Colonic mucosa (tissue), 4 donors: ENCODE data around the gene RIMS3. TPM values are rescaled to one million over a fixed set of nuclear protein-coding genes. Genes with fewer than 3 reads are reported as not detected.
"Not testable (repeated sequence)": the region's sequence is repeated elsewhere in the genome, so short reads cannot be mapped to it uniquely, and the experiment has no call there.

Source experiments
- DNase-seq: peaks from one replicate; pipeline ENCODE4 v3.0.0-alpha.2; 2020
- H3K27ac ChIP-seq: fragments of 200-600 bp; one replicate; pipeline ENCODE4 v1.8.0; 2021
- H3K27me3 ChIP-seq: fragments of 200-600 bp; one replicate; pipeline ENCODE4 v1.8.0; 2021
- H3K36me3 ChIP-seq: fragments of 200-600 bp; one replicate; pipeline ENCODE4 v1.8.0; 2021
- H3K4me1 ChIP-seq: fragments of 200-600 bp; one replicate; pipeline ENCODE4 v1.8.0; 2021; ENCODE audit warnings: mild to moderate bottlenecking
- H3K4me3 ChIP-seq: fragments of 200-600 bp; one replicate; pipeline ENCODE4 v1.8.0; 2021
- H3K9ac ChIP-seq, 2 donors: one replicate each; pipeline ENCODE4 v1.7.0; 2013; ENCODE audit warnings: control low read depth in 2 of 2, low read depth in 2 of 2, low read length in 2 of 2
- H3K9me3 ChIP-seq: fragments of 200-600 bp; one replicate; pipeline ENCODE4 v1.8.0; 2021
- intact Hi-C: fragments of 100-400 bp; cut with DNase I; formaldehyde crosslinking; loops from one replicate; pipeline ENCODE4 v1.14.1; 2022
- total RNA-seq, 2 donors: library from RNA; stranded (reverse); fragmentation: NEBNext Ultra II Directional in 1 of 2; extraction: Animal tissue kit (Norgen Biotek cat#: 25700) in 1 of 2; gene quantifications; one replicate each; pipeline ENCODE4 v1.2.1, GENCODE V29; 2021
- TF ChIP-seq, protein P1 (sequence below): fragments of 200-600 bp; IDR thresholded peaks from one replicate; pipeline ENCODE4 v1.8.0; 2022; ENCODE audit warnings: antibody characterized with exemption, mild to moderate bottlenecking
- donor health status: healthy.
- donor health status: DM: no; HTN: no; CAD: no.
- donor health status: DM: no; HTN: no; CAD: no.

The RIMS3 gene
- total RNA-seq, 2 donors from 2014 or later = 7.0 to 9.5 TPM

DNA sequence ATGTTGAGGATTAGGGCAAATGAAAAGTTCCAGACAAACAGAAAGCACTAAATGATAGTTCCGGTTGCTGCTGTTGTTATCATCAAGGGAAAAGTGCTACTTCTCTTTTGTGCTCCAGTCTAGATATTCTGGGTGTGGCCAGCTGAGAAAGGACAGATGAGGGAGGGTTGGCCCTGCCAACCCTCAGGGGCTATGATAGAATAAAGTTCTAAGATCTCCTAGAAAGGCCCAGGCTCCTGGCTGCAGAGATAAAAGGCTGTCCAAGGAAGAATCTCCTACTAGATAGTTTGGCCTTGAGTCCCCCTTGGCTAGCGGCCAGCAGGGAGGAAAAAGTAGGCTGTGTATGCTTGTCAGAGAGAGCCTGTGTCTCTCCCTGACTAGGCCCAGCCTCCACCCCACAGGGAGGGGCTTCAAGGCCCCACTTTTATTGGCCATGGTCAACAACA, 31.5 kb downstream of the RIMS3 start:
- Histone ChIP-seq H3K27ac (peak overlapping the region; percentile 28), H3K9me3 (no peaks in the 10 kb centered on the region), H3K27me3 (no peaks in the 10 kb centered on the region), H3K36me3 (no peaks in the 10 kb centered on the region), H3K9ac (peak overlapping the region in 1 of 2 donors; percentile 13), H3K4me1 (peaks cover 3% of the 10 kb centered on the region), H3K4me3 (no peak overlapping the region)
- TF ChIP-seq, protein P1, sequence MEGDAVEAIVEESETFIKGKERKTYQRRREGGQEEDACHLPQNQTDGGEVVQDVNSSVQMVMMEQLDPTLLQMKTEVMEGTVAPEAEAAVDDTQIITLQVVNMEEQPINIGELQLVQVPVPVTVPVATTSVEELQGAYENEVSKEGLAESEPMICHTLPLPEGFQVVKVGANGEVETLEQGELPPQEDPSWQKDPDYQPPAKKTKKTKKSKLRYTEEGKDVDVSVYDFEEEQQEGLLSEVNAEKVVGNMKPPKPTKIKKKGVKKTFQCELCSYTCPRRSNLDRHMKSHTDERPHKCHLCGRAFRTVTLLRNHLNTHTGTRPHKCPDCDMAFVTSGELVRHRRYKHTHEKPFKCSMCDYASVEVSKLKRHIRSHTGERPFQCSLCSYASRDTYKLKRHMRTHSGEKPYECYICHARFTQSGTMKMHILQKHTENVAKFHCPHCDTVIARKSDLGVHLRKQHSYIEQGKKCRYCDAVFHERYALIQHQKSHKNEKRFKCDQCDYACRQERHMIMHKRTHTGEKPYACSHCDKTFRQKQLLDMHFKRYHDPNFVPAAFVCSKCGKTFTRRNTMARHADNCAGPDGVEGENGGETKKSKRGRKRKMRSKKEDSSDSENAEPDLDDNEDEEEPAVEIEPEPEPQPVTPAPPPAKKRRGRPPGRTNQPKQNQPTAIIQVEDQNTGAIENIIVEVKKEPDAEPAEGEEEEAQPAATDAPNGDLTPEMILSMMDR = no peak
- peak; percentile 50 for DNase-seq
- intact Hi-C loops = no loop called here

DNA sequence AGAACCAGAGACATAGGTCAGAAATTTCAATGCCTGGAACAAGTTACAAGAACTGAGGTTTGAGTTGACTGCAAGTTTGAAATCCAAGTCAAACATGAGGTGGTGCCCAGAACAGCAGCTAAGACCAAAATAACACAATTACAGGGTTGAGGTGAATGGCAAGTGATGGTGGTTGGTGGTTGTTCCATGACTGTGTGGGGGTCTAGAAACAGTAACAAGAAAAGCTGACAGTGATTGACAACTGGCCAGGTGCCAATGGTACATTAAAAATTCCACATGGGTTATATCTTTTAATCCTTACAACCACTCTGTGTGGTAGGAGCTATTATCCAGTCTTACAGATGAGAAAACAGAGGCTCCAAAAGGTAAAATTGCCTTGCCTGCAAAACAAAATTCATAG, 32.0 kb downstream of the RIMS3 start:
- no peaks in the 10 kb centered on the region for H3K36me3 ChIP-seq
- H3K4me1 ChIP-seq = peaks cover 3% of the 10 kb centered on the region
- DNase-seq = no peak
- intact Hi-C loops = no loop called here
- no peaks in the 10 kb centered on the region for H3K9me3 ChIP-seq
- no peaks in the 10 kb centered on the region for H3K27me3 ChIP-seq
- TF ChIP-seq, protein P1 = no peak
- H3K9ac ChIP-seq = no peak overlapping the region
- H3K27ac ChIP-seq = no peak overlapping the region
- H3K4me3 ChIP-seq = no peak overlapping the region

DNA sequence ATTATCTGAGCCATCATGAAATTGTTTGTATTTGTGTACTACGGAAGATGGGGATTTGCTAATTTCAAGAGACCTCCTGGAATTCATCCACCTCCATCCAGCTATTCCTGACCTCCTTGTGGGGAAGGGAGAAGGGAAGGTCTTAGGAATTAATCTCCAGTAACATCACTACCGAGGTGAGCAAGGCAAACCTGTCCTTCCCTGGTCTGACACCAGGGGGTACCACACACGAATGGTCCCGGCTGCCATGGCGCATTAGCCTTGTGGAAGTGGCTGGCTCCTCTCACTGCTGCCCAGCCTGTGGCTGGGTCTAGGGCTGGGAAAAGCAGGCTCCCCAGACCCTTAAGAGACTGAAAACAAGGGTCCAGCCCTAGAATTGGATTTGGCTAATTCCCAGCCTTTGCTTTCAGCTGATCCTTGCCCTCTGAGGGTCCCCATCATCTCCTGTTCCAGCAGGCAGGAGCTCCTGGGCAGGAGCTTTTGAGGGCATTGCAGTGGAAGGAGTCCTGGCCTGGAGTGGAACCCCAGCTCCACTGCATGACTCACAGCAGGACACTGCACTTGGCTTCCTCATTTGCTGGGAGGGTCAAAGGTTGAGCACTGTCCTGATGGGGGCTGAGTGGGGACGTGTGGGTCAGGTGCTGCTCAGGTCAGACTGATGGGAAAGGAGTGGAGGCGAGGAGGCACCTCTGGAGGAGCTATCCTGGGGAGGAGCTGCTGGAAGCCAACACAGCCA, 34.8 kb downstream of the RIMS3 start:
- no peak for DNase-seq
- Histone ChIP-seq H3K4me3 (no peak overlapping the region), H3K9ac (no peak overlapping the region), H3K27me3 (no peaks in the 10 kb centered on the region), H3K4me1 (peaks cover 3% of the 10 kb centered on the region), H3K36me3 (no peaks in the 10 kb centered on the region), H3K9me3 (no peaks in the 10 kb centered on the region), H3K27ac (no peak overlapping the region)
- intact Hi-C loops = no loop called here
- TF ChIP-seq, protein P1 = no peak

DNA sequence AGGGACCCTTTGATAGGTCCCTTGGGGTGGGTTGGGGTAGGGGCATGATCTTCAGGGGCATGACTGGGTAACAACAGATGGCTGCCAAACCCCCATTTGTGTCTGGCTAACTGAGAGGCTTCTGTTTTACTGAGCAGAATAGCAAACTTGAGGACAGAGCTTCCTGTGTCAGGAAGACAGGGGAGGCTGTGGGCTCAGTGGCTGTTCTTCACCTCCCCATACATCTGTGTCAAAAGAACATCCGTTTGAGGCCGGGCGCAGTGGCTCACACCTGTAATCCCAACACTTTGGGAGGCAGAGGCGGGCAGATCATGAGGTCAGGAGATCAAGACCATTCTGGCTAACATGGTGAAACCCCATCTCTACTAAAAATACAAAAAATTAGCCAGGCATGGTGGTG, 35.9 kb downstream of the RIMS3 start:
- not testable (repeated sequence) for H3K9ac ChIP-seq, H3K9me3 ChIP-seq, DNase-seq, H3K36me3 ChIP-seq, H3K27me3 ChIP-seq, H3K27ac ChIP-seq, H3K4me3 ChIP-seq, H3K4me1 ChIP-seq
- intact Hi-C loops = loop anchor here (5.0 kb wide), 1 partner anchor 38 kb away; the partner anchor contains the start of gene RIMS3

DNA sequence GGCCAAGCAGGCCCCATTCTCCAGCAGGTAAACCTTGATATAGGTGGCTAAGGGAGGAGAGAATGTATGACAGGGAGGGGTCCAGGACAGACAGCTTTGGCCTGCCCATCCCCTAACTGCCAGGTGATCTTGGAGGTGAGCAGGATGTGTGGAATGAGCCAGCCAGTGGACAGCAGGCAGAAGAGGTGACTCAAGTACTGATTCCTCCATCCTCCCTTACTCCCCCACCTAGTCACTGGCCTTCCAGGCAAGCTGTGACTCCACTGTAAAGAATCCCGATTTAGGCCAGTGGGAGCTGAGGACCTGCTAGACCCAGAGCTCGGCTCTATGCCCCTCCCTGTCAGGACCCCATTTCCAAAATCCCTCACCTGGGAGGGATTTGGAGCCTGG, 36.6 kb downstream of the RIMS3 start:
- H3K27ac ChIP-seq = no peak overlapping the region
- H3K9me3 ChIP-seq = no peaks in the 10 kb centered on the region
- TF ChIP-seq, protein P1 = no peak

More for the DNA sequence above, 36.6 kb downstream of the RIMS3 start:
- Histone ChIP-seq H3K27me3 (no peaks in the 10 kb centered on the region), H3K4me3 (no peak overlapping the region), H3K9ac (peak overlapping the region in 1 of 2 donors; percentile 15), H3K36me3 (no peaks in the 10 kb centered on the region), H3K4me1 (peaks cover 3% of the 10 kb centered on the region)
- intact Hi-C loops = loop anchor here (5.0 kb wide), 1 partner anchor 38 kb away; the partner anchor contains the start of gene RIMS3
- DNase-seq = no peak
